Chondrocyte (in vitro differentiated cells): ENCODE data around the gene TMOD2. TPM values are rescaled to one million over a fixed set of nuclear protein-coding genes. Genes with fewer than 3 reads are reported as not detected.

Experiments
- DNase-seq: peaks from one replicate; pipeline ENCODE4 v3.0.0; 2021; ENCODE audit warnings: mixed read lengths, low spot score
- H3K27ac Mint-ChIP-seq: one replicate; pipeline ENCODE4 v1.8.0; 2021; ENCODE audit warnings: mild to moderate bottlenecking, moderate library complexity, mixed read lengths; ENCODE audit not compliant: unreplicated experiment
- H3K27me3 Mint-ChIP-seq: 2 replicates; pipeline ENCODE4 v1.8.0; 2021; ENCODE audit warnings: low read depth, mixed read lengths
- H3K36me3 Mint-ChIP-seq: 2 replicates; pipeline ENCODE4 v1.8.0; 2021; ENCODE audit warnings: low read depth, mixed read lengths
- H3K4me1 Mint-ChIP-seq: 2 replicates; pipeline ENCODE4 v1.8.0; 2021; ENCODE audit warnings: low read depth, mild to moderate bottlenecking, mixed read lengths
- H3K4me3 Mint-ChIP-seq: one replicate; pipeline ENCODE4 v1.8.0; 2021; ENCODE audit warnings: mild to moderate bottlenecking, moderate library complexity, mixed read lengths; ENCODE audit not compliant: unreplicated experiment
- H3K9me3 Mint-ChIP-seq: 2 replicates; pipeline ENCODE4 v1.8.0; 2021; ENCODE audit warnings: low read depth, mixed read lengths
- CTCF ChIP-seq: fragments of 200-600 bp; sonication (generic); IDR thresholded peaks from 2 replicates; pipeline ENCODE4 v1.5.0; 2021; ENCODE audit warnings: antibody characterized with exemption, mild to moderate bottlenecking, moderate library complexity
- total RNA-seq: library from RNA; stranded (reverse); gene quantifications from 3 replicates; pipeline ENCODE4 v1.2.1, GENCODE V29; 2021

TMOD2 gene
- total RNA-seq, 1 donor from 2014 or later = 7.8 TPM

DNA sequence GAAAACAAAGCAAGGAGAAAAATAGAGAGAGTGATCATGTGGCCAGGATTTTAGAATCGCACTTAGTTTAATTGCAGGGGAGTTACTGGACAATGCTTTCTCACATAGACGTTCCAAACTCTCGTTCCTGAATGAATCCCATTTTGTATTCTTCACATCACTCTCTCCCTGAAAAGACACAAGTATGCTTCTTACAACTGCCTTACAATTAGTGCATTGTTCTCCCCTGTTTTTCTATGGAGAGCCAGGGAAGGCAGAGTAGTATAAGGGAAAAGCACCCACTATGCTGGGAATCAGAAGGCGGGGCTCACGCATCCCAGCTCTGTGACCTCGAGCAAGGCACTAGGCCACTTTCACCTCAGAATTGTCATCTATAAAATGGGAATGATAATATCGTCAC is 14.4 kb downstream of the TMOD2 start:
- TF ChIP-seq CTCF = no peak

GRCh38 chr15:51766341-51766740 is 14.9 kb downstream of the TMOD2 start:
- H3K36me3 Mint-ChIP-seq = peaks cover 8% of the 10 kb centered on the region
- H3K27ac Mint-ChIP-seq = no peak overlapping the region
- no peaks in the 10 kb centered on the region for H3K27me3 Mint-ChIP-seq
- no peaks in the 10 kb centered on the region for H3K4me1 Mint-ChIP-seq
- H3K4me3 Mint-ChIP-seq = no peak overlapping the region
- no peak for TF ChIP-seq CTCF
- no peak for DNase-seq
- H3K9me3 Mint-ChIP-seq = no peaks in the 10 kb centered on the region

More for the DNA sequence above, 14.4 kb downstream of the TMOD2 start:
- no peak overlapping the region for H3K27ac Mint-ChIP-seq
- H3K4me1 Mint-ChIP-seq = no peaks in the 10 kb centered on the region
- H3K36me3 Mint-ChIP-seq = peaks cover 5% of the 10 kb centered on the region
- H3K9me3 Mint-ChIP-seq = no peaks in the 10 kb centered on the region
- H3K27me3 Mint-ChIP-seq = no peaks in the 10 kb centered on the region
- no peak overlapping the region for H3K4me3 Mint-ChIP-seq
- DNase-seq = no peak

GRCh38 chr15:51768018-51768417 is 16.6 kb downstream of the TMOD2 start:
- no peak for TF ChIP-seq CTCF
- DNase-seq = no peak
- H3K27me3 Mint-ChIP-seq = no peaks in the 10 kb centered on the region
- peaks cover 8% of the 10 kb centered on the region for H3K36me3 Mint-ChIP-seq
- H3K9me3 Mint-ChIP-seq = no peaks in the 10 kb centered on the region
- no peak overlapping the region for H3K4me3 Mint-ChIP-seq
- H3K27ac Mint-ChIP-seq = no peak overlapping the region
- no peaks in the 10 kb centered on the region for H3K4me1 Mint-ChIP-seq

- no peak overlapping the region for H3K27ac Mint-ChIP-seq
- no peaks in the 10 kb centered on the region for H3K4me1 Mint-ChIP-seq
- no peaks in the 10 kb centered on the region for H3K27me3 Mint-ChIP-seq
- H3K9me3 Mint-ChIP-seq = no peaks in the 10 kb centered on the region
- DNase-seq = no peak
- peaks cover 12% of the 10 kb centered on the region for H3K36me3 Mint-ChIP-seq
- TF ChIP-seq CTCF = no peak
- no peak overlapping the region for H3K4me3 Mint-ChIP-seq
Measured at GRCh38 chr15:51770902-51771301, 19.5 kb downstream of the TMOD2 start.

DNA sequence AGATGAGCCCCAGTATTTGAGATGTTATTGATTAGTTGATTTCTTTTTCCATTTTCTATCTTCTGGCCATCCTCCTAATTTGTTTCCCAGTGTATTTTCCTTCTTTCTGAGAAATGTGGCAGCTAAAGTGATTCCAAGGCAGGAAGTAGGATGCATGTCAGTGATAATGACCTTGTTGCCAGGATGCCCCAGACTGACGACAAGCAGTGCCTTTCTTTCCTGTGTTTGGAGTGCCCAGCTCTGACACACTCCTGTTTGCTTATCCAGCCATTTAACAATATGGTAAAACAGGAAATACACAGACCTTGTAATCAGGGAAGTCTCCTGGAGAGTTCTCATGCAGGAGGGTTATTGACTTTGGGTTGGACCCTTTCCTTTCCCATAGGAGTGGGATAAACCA is 20.4 kb downstream of the TMOD2 start:
- peaks cover 14% of the 10 kb centered on the region for H3K36me3 Mint-ChIP-seq
- H3K4me1 Mint-ChIP-seq = no peaks in the 10 kb centered on the region
- no peak for DNase-seq
- H3K4me3 Mint-ChIP-seq = no peak overlapping the region
- TF ChIP-seq CTCF = no peak
- no peaks in the 10 kb centered on the region for H3K9me3 Mint-ChIP-seq
- H3K27ac Mint-ChIP-seq = no peak overlapping the region
- H3K27me3 Mint-ChIP-seq = no peaks in the 10 kb centered on the region
